HS-5 (cell line): ENCODE data around the gene IRX1.

Experiments
- DNase-seq: peaks from one replicate; pipeline ENCODE4 v3.0.0-alpha.2; 2012; ENCODE audit warnings: low read depth

Gene IRX1

GRCh38 chr5:3650868-3651267 is 55.2 kb downstream of the IRX1 start:
- no peak for DNase-seq
